GM19467 (cell line): ENCODE results near the gene KANSL1.
"Not testable (repeated sequence)": the region's sequence is repeated elsewhere in the genome, so short reads cannot be mapped to it uniquely, and the experiment has no call there.

Experiments
- ATAC-seq: cut with Tn5 transposase; IDR thresholded peaks from one replicate; pipeline ENCODE4 v1.9.1; 2021; ENCODE audit warnings: mild to moderate bottlenecking, moderate library complexity; ENCODE audit not compliant: unreplicated experiment

Gene KANSL1

GRCh38 chr17:46192439-46193150 is 634 bp downstream of the KANSL1 start:
- peak; percentile 26 for ATAC-seq

- ATAC-seq = no peak
Measured at GRCh38 chr17:46192189-46192438, 1.1 kb downstream of the KANSL1 start.

GRCh38 chr17:46191322-46192188 is 1.7 kb downstream of the KANSL1 start:
- no peak for ATAC-seq

DNA sequence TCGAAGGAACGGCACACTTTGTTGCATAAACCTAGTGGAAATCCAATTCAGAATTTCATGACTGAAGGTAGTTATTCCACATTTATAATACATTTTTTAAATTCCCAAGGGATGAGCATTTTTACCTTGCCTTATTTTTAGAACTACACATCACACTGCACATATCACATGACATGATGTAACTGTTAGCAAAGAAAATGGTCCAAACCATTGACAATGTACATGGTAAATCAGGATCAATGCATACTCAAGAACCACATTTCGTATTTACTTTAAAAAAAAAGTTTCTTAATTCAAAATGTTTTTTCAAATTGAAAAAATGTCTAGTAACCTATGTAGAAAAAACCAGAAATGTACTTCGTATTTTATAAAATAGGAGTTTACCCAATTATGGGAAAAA is 2.5 kb downstream of the KANSL1 start:
- no peak for ATAC-seq

GRCh38 chr17:46186827-46187235 is 6.4 kb downstream of the KANSL1 start:
- not testable (repeated sequence) for ATAC-seq

- no peak for ATAC-seq
Measured at GRCh38 chr17:46184696-46185095, 8.5 kb downstream of the KANSL1 start.

- ATAC-seq = not testable (repeated sequence)
Measured at GRCh38 chr17:46183383-46183782, 9.8 kb downstream of the KANSL1 start.

GRCh38 chr17:46182961-46183360 is 10.3 kb downstream of the KANSL1 start:
- no peak for ATAC-seq

GRCh38 chr17:46181940-46182339 is 11.3 kb downstream of the KANSL1 start:
- no peak for ATAC-seq

DNA sequence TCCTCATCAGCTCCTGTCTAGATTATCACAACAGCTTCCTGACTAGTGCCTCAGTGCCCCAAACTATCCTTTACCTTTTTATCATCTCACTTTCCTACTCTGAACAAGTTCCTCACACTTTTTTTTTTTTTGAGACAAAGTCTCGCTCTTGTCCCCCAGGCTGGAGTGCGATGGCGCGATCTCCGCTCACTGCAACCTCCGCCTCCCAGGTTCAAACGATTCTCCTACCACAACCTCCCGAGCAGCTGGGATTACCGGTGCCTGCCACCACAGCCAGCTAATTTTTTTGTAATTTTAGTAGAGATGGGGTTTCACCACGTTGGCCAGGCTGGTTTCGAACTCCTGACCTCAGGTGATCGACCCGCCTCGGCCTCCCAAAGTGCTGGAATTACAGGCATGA is 11.9 kb downstream of the KANSL1 start:
- ATAC-seq = not testable (repeated sequence)

DNA sequence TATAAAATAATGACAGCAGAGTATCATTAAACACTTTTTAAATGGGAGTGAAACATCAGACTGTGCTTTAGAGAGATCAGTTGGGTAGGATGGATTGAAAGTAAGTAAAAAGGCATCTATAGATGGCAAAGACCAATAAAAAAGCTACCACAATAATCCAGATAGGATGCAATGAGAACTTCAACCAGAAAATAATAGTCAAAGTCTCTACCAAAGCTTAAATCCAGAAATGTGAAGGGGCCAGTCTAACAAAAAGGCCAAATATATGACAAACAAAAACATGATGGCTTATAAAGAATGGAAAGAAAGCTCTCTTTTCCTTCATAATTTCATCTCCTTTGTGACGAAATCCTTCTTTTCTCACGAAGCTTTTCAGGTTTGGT is 12.3 kb downstream of the KANSL1 start:
- no peak for ATAC-seq

- ATAC-seq = not testable (repeated sequence)
Measured at GRCh38 chr17:46180185-46180891, 12.9 kb downstream of the KANSL1 start.

DNA sequence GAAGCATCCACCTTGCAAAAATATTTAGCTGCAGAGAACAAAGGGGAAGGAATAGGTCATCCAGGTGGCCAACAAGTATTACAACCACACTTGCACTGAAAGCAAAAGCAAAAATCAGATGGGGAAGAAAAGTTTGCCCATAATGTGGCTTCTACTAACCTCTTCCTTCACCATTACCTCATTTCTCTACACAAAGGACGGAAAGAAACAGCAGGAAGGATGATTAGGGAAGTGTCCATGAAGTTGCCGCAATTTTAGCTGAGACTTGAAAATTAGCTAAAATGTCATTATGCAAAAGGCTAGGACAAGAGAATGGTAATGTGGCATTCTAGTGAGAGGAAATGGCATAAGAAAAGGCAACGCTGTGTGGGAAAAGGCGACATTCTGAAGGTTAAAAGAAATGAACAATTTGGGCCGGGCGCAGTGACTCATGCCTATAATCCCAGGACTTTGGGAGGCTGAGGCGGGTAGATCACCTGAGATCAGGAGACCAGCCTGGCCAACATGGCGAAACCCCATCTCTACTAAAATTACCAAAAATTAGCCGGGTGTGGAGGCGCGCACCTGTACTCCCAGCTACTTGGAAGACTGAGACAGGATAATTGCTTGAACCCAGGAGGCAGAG is 13.7 kb downstream of the KANSL1 start:
- ATAC-seq = no peak

GRCh38 chr17:46178550-46179214 is 14.5 kb downstream of the KANSL1 start:
- no peak for ATAC-seq

DNA sequence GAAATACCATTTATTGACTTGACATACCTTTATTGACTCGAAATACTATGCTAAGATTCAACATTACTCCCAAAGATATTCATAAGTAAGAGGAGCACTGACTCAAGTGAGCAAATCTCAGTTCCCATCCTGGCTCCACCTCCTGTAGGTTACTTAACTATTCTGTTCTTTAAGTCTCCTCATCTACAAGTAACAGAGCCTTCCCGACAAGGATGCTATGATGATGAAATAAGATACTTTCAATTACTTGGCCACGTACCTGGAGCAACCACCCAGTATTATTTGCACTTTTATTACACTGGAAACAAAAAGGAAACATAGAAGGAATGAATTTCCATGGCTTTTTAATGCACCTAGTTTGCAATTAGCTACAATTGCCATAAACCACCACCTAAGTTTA is 16.3 kb downstream of the KANSL1 start:
- ATAC-seq = no peak

GRCh38 chr17:46175891-46176290 is 17.3 kb downstream of the KANSL1 start:
- no peak for ATAC-seq

GRCh38 chr17:46173153-46173552 is 20.1 kb downstream of the KANSL1 start:
- ATAC-seq = no peak

GRCh38 chr17:46171939-46172338 is 21.3 kb downstream of the KANSL1 start:
- ATAC-seq = no peak

- ATAC-seq = no peak
Measured at GRCh38 chr17:46170639-46171429, 22.4 kb downstream of the KANSL1 start.
